CD4-positive, alpha-beta T cell treated with Interferon gamma for 1 hour (primary cell): ENCODE data around the gene DPF1.
A peak's percentile ranks its signal among the peaks of the same experiment; 100 is the strongest.
"Not testable (repeated sequence)": the region's sequence is repeated elsewhere in the genome, so short reads cannot be mapped to it uniquely, and the experiment has no call there.

ENCODE experiments used
- DNase-seq: peaks from one replicate; pipeline ENCODE4 v3.0.0-alpha.2; 2020

Gene DPF1

DNA sequence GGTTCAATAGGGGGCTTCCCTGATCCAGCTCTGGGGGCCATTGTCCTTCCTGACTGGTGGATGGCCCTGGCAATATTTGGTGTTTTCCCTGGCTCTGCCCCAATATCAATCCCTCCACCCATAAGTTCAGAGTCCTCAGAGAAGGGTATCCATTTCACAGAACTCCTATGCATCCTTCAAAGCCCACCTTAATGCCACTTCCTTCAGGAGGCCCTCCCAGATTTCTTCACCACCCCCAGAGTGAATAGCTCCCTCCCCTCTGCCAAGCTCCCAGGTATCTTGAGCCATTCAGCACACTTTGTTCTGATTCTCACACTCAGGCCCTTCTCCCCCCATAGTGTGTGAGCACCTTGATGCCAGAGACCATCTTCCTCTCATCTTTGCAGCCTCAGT, 26.4 kb upstream of the DPF1 start:
- DNase-seq: no peak

DNA sequence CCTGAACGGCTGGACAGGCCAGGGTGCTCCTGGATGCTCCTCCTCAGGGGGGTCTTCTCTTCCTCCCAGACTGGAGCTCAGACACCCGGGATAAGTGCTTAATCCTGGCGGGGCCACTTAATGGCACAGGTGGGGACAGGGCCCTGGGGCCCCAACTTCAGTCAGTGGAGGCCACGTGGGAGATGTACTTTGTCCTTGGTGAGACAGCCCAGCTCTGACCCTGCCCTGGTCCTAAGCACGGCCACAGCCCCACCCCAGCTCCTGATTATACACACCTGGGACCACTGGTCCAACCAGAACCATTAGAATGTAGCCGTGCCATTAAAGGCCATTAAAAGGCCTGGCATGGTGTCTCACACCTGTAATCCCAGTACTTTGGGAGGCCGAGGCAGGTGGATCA, 24.4 kb upstream of the DPF1 start:
- DNase-seq: no peak

DNA sequence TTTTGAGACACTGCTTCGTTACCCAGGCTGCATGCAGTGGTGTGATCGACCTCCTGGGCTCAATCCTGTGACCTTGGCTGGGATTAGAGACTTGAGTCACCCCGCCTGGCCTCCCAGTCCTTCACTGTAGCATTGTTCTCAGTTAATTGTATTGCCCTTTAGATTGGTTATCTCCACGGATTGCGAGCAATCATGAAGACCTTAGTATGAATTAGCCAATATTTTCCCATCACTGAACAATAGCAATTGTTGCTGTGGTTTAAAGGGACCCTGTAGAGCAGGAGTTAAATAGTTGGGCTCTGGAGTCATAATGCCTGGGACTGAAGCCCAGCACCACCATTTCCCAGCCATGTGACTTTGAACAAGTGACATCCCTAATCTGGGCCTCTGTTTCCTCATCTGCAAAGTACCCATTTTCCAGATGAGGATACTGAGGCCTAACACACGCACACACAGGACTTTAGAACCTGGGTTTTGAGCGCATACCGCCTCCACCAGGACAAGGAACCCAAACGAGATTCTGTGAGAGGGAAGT, 23.8 kb upstream of the DPF1 start:
- DNase-seq: no peak

GRCh38 chr19:38247126-38247525, 23.1 kb upstream of the DPF1 start:
- no peak for DNase-seq

GRCh38 chr19:38245826-38246498, 21.9 kb upstream of the DPF1 start:
- no peak for DNase-seq

DNA sequence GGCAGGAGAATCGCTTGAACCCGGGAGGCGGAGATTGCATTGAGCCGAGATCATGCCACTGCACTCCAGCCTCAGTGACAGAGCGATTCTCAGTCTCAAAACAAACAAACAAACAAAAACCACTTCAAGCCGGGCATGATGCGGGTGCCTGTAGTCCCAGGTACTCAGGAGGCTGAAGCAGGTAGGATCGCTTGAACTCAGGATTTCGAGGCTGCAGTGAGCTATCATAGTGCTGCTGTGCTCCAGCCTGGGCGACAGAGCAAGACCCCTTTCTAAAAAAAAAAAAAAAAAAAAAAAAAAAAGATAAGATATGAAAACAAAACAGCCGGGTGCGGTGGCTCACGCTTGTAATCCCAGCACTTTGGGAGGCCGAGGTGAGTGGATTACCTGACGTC, 19.3 kb upstream of the DPF1 start:
- DNase-seq: no peak

- no peak for DNase-seq
Observed at GRCh38 chr19:38239816-38240215, 15.8 kb upstream of the DPF1 start.

GRCh38 chr19:38234615-38235014, 10.6 kb upstream of the DPF1 start:
- no peak for DNase-seq

DNA sequence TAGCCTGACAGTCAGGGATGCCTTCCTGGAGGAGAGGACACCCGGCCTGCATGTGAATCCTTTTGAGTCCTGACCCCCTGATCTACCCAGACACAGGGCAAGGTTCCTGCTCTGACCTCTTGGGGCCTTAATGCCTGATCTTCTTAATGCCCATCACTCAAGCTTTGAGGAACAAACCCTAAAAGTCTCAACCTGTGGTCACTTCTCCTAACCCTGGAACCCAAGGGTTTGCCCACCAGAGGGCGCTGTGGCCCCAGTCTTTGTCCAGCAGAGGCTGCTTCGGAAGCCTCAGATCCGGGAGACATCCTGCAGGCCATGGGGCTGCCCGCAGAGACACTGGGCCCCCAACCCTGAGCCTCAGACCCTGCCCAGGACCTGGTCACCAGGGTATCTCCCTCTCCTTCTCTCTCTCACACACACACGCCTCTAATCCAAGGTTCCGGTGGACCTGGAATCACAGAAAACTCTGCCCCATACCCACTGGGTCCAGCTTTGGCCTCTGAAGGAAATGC, 9.8 kb upstream of the DPF1 start:
- peak; percentile 62 for DNase-seq

DNA sequence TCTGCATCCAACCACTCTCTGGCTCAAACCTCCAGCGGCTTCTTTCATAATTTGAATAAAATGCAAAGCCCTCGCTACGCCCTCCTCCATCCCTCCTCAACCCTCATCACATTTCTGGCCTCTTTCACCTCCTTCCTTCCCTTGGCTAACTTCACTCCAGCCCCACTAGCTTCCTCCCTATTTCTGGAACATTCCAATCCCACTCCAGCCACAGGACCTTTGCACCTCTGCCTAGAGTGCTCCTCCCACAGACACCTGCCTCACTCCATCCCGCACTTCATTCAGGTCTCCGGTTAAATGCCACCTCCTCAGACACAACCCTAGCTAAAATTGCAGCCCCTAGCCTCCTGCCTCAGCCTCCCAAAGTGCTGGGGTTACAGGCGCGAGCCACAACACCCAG, 7.9 kb upstream of the DPF1 start:
- DNase-seq: no peak

- not testable (repeated sequence) for DNase-seq
Observed at GRCh38 chr19:38230506-38231133, 6.6 kb upstream of the DPF1 start.

DNA sequence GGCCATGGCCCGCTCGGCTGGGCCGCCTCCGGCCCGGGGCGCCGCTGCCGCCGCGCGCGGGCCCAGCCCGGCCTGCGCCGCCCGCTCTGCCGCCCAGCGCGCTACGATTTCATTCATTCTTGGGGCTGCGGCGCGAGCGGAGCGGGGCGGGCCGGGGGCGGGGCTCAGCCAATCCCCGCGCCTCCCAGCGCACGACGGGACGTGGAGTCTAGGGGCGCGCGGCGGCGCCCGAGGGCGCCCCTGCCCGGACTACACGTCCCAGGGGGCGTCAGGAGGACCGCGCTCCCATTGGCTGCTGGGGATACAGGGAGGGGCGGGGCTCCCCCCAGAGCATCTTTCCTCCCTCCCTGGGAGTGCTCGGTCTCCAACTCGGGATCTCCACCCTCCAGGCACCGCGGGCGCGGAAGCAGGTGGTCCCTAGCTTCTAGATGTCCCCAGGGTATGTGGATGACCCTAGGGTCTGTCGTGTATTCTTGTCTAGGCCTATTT, 5.6 kb upstream of the DPF1 start:
- DNase-seq: peak; percentile 70

- no peak for DNase-seq
Observed at GRCh38 chr19:38228491-38229439, 4.7 kb upstream of the DPF1 start.

DNA sequence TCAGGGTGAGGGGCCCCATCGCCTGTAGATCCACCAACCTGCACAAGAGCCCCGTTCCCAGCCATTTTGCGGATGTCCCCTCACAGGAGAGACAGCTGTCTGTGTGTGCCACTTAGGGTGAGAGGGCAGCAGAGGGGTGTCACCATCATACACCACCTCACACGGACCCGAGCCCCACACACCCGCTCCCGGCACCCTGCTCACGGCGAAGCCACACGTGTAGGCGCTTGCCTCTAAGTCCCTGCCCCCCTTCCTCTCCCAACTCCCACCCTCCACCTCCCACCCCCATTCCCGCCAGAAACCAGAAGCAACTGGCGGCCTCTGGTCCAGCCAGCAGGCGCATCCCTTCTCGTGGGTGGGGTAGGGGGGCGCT, 4.0 kb upstream of the DPF1 start:
- no peak for DNase-seq

GRCh38 chr19:38227287-38228004, 3.4 kb upstream of the DPF1 start:
- DNase-seq: no peak

DNA sequence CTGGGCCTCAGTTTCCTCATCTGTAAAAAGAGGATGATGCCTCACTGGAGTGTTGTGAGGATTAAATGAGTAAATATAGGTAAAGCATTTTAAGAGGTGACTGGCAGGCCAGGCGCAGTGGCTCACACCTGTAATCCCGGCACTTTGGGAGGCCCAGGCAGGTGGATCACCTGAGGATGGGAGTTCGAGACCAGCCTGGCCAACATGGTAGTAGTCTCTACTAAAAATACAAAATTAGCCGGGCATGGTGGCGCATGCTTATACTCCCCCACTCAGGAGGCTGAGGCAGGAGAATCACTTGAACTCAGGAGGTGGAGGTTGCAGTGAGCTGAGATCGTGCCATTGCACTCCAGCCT, 819 bp upstream of the DPF1 start:
- not testable (repeated sequence) for DNase-seq

- DNase-seq: no peak
Observed at GRCh38 chr19:38223617-38224013, 407 bp downstream of the DPF1 start.

- no peak for DNase-seq
Observed at GRCh38 chr19:38223119-38223523, 901 bp downstream of the DPF1 start.

- DNase-seq: no peak
Observed at GRCh38 chr19:38221919-38222830, 1.8 kb downstream of the DPF1 start.

- DNase-seq: no peak
Observed at GRCh38 chr19:38221421-38221820, 2.6 kb downstream of the DPF1 start.

DNA sequence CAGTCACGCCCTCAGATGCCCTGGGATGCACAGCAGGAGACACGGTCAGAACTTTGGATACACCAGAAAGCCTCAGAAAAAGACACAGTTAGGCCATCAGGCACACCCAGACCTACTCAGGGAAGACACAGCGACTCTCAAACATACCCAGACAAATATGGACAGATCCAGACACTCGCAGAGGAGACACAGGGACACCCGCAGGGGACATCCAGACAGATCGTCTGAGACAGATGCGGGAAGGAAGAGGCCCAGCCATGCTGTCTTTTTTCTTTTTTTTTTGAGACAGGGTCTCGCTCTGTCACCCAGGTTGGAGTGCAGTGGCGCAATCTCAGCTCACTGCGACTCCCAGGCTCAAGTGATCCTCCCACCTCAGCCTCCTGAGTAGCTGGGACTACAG, 4.8 kb downstream of the DPF1 start:
- DNase-seq: no peak

GRCh38 chr19:38218204-38218603, 5.8 kb downstream of the DPF1 start:
- no peak for DNase-seq
